ENCODE measurements around the gene DCLK2.

The DCLK2 gene

DNA sequence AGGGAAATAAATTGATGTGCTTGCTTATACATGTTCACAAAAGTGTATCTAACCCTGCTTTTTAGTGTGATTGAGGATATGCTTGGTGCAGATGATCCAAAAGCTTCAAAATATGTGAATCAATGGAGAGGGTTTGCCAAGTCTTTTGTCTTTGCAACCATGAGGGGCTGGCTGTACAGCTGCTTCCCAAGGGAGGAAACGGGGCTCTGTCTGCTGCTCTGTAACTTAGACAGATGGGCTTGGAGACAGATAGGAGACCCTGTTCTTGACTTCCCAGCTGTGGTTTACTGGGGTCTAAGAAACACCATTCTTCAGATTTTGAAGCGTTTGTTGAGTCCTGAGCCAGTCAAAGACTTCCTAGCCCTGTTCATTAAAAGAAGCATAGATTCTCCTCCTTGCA lies 152.3 kb downstream of the DCLK2 start:
- no peak overlapping the region for H3K4me3 ChIP-seq (ENCODE audit: low read depth, low read length)
- TF ChIP-seq, protein P1, sequence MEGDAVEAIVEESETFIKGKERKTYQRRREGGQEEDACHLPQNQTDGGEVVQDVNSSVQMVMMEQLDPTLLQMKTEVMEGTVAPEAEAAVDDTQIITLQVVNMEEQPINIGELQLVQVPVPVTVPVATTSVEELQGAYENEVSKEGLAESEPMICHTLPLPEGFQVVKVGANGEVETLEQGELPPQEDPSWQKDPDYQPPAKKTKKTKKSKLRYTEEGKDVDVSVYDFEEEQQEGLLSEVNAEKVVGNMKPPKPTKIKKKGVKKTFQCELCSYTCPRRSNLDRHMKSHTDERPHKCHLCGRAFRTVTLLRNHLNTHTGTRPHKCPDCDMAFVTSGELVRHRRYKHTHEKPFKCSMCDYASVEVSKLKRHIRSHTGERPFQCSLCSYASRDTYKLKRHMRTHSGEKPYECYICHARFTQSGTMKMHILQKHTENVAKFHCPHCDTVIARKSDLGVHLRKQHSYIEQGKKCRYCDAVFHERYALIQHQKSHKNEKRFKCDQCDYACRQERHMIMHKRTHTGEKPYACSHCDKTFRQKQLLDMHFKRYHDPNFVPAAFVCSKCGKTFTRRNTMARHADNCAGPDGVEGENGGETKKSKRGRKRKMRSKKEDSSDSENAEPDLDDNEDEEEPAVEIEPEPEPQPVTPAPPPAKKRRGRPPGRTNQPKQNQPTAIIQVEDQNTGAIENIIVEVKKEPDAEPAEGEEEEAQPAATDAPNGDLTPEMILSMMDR (IDR thresholded peaks at IDR 0.05; ENCODE audit: low read depth, low read length, missing control alignments) = no peak
- DNase-seq (ENCODE audit: low read depth) = no peak

DNA sequence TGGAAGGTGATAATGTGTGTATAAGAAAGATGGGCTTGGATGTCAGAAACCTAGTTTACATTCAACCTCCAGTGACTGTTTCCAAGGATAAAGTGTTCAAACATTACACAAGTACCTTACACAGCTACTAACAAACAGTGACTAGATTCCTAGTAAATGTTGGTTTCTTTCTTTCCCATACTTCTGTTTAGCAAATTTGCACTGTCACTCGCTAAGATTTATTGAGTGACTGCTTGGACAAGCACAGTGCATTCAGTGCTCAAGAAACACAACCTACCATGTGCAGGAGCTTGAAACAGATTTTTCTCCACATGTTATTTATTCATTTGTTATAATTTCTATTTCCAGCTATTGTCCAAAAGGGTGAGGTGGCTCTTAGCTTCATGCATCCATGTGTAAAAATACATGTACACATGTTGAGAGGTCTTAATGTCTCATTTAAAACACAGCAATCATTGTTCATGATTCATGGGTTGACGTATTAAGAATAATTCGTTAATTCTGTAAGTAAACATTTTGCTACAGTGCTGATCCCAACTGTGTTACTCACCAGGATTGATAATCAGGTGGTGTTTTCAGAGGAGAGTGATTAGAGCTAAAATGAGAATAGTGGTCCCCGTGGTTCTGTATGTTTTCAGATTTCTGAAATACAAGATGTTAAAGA lies 153.0 kb downstream of the DCLK2 start:
- no peak for DNase-seq (ENCODE audit: low read depth)
- TF ChIP-seq, protein P1 (IDR thresholded peaks at IDR 0.05; ENCODE audit: low read depth, low read length, missing control alignments) = no peak
- no peak overlapping the region for H3K4me3 ChIP-seq (ENCODE audit: low read depth, low read length)

DNA sequence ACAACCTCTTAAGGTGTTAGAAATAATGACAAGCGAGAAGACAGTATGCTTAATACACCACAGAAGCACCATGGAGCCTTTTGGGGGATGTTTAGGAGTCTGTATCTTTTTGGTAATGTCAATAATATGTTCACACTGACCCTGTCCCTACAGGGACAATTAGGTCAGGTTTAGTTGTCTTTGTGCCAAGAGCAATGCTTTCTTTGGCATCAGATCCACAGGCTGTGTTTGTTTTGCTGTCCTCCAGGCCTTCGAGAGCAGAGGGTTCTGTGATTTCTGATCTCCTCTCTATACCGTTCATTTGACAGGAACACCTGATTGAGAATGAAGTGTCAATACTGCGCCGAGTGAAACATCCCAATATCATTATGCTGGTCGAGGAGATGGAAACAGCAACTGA lies 153.8 kb downstream of the DCLK2 start:
- no peak for DNase-seq (ENCODE audit: low read depth)
- TF ChIP-seq, protein P1 (IDR thresholded peaks at IDR 0.05; ENCODE audit: low read depth, low read length, missing control alignments) = no peak
- H3K4me3 ChIP-seq (ENCODE audit: low read depth, low read length) = no peak overlapping the region

DNA sequence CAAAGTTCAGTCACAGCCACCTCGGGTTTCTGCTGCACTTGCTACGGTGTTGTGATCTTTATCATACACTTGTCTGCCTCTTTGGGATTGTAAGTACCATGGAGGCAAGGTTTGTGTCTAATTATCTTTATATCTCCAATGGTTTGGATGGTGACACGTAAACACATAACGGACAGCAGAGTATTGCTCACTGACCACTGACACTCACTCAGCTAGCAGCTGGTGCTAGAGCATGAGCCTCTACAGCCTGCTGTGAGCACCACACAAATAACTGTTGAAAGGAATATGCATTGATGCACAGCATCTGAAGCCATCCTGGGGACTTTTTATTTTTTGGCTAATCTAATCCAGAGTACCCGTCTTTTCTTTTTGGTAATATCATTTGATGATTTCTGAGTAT lies 156.0 kb downstream of the DCLK2 start:
- TF ChIP-seq, protein P1 (IDR thresholded peaks at IDR 0.05; ENCODE audit: low read depth, low read length, missing control alignments) = no peak
- DNase-seq (ENCODE audit: low read depth) = no peak
- no peak overlapping the region for H3K4me3 ChIP-seq (ENCODE audit: low read depth, low read length)

DNA sequence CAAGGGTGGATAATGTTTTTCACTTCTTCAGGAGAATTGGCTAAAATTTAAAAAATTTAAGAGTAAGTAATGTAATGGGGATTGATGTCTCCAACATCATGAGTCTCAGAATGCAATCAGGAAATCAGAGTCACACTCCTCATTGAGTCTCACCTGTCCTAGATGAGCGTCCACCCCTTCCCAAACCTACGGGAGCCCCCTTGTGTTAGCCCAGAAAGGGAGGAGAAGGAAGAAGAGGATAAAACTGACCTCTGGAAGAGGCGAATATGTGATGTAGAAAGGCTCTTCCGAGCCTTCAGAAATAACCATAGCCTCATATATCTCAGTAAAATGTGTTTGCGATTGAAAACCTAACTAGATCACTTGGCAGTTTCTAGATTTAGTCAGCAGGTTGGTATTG lies 157.1 kb downstream of the DCLK2 start:
- DNase-seq (ENCODE audit: low read depth) = no peak
- H3K4me3 ChIP-seq (ENCODE audit: low read depth, low read length) = no peak overlapping the region
- TF ChIP-seq, protein P1 (IDR thresholded peaks at IDR 0.05; ENCODE audit: low read depth, low read length, missing control alignments) = no peak

DNA sequence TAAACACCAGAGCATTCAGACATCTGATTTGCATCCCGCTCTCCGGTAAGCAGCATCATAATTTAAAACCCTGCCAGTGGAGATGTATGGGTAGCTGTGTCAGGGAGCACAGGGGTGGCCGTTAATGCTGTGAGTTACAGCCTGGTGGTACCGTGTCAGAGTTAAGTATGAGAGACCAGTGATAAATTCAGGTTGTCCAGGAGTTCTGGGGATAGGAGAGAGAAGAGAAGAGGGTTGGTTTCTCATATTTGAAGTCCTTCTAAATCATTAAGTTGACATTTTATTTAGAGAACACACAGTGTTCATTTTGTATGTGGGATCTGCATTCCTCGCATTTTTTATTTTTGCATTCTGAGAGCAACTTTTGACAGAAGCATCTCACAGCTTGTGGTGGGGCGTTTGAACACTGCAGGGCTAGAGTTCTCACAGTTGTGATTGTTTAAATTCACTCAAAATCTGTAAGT lies 157.6 kb downstream of the DCLK2 start:
- H3K4me3 ChIP-seq (ENCODE audit: low read depth, low read length) = no peak overlapping the region
- TF ChIP-seq, protein P1 (IDR thresholded peaks at IDR 0.05; ENCODE audit: low read depth, low read length, missing control alignments) = no peak
- no peak for DNase-seq (ENCODE audit: low read depth)

DNA sequence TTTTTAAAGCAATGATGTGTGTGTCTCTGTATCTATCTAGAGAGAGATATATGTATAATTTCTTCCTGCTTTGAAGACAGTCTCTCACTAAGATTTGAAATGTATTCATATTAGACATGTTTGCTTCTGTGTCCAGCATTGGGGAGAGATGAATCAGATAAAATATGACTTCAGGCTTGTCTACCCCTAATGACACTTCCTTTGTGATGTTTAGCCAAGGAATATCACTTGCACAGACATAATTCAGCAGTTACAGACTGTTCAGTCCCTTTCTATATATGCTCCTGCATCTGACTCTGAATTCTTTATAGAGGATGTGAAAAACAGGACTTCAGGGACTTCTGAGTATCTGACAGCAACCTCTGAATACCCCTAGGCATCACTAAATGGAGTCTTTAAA lies 158.4 kb downstream of the DCLK2 start:
- no peak overlapping the region for H3K4me3 ChIP-seq (ENCODE audit: low read depth, low read length)
- TF ChIP-seq, protein P1 (IDR thresholded peaks at IDR 0.05; ENCODE audit: low read depth, low read length, missing control alignments) = no peak
- DNase-seq (ENCODE audit: low read depth) = no peak
